Calu3 (cell line): ENCODE data around the gene NEK7. TPM values are rescaled to one million over a fixed set of nuclear protein-coding genes. Genes with fewer than 3 reads are reported as not detected.
A peak's percentile ranks its signal among the peaks of the same experiment; 100 is the strongest.

Experiments used
- BruUV-seq: library from RNA; stranded (reverse); fragments of 400-500 nt; replicated peaks from 2 replicates; lab custom pipeline; 2021; lab: Mats Ljungman, UMichigan
- CTCF ChIA-PET: fragments of 300-600 bp; sonication (Branson Sonifier 250); formaldehyde crosslinking; loops from one replicate; lab custom pipeline; 2022; ENCODE audit warnings: antibody characterized with exemption; lab: Charles Lee
- DNase-seq: peaks from one replicate; pipeline ENCODE4 v3.0.0; 2022
- H3K27ac Mint-ChIP-seq: one replicate; pipeline ENCODE4 v1.8.0; 2022; ENCODE audit warnings: mixed read lengths; ENCODE audit not compliant: unreplicated experiment
- H3K27me3 Mint-ChIP-seq: one replicate; pipeline ENCODE4 v1.8.0; 2022; ENCODE audit warnings: mixed read lengths; ENCODE audit not compliant: unreplicated experiment
- H3K36me3 Mint-ChIP-seq: one replicate; pipeline ENCODE4 v1.8.0; 2022; ENCODE audit warnings: mild to moderate bottlenecking, moderate library complexity, mixed read lengths; ENCODE audit not compliant: insufficient read depth, unreplicated experiment
- H3K4me1 Mint-ChIP-seq: one replicate; pipeline ENCODE4 v1.8.0; 2022; ENCODE audit warnings: mild to moderate bottlenecking, low read depth, mixed read lengths; ENCODE audit not compliant: unreplicated experiment
- H3K4me3 Mint-ChIP-seq: one replicate; pipeline ENCODE4 v1.8.0; 2022; ENCODE audit warnings: mild to moderate bottlenecking, low read depth, moderate library complexity, mixed read lengths; ENCODE audit not compliant: unreplicated experiment
- H3K9me3 Mint-ChIP-seq: one replicate; pipeline ENCODE4 v1.8.0; 2022; ENCODE audit warnings: low read depth, mixed read lengths; ENCODE audit not compliant: unreplicated experiment
- intact Hi-C: fragments of 100-400 bp; cut with micrococcal nuclease; formaldehyde crosslinking; loops from one replicate; pipeline ENCODE4 v1.10.0; 2022; ENCODE audit not compliant: unreplicated experiment
- total RNA-seq: library from RNA; stranded (reverse); gene quantifications from 2 replicates; pipeline ENCODE4 v1.2.3, GENCODE V29; 2022
- TF ChIP-seq, protein P1 (sequence below): fragments of 200-600 bp; IDR thresholded peaks from one replicate; pipeline ENCODE4 v1.8.0; 2022; ENCODE audit warnings: antibody characterized with exemption; ENCODE audit not compliant: unreplicated experiment

NEK7 gene
- total RNA-seq, 1 experiment from 2014 or later = 145 TPM

DNA sequence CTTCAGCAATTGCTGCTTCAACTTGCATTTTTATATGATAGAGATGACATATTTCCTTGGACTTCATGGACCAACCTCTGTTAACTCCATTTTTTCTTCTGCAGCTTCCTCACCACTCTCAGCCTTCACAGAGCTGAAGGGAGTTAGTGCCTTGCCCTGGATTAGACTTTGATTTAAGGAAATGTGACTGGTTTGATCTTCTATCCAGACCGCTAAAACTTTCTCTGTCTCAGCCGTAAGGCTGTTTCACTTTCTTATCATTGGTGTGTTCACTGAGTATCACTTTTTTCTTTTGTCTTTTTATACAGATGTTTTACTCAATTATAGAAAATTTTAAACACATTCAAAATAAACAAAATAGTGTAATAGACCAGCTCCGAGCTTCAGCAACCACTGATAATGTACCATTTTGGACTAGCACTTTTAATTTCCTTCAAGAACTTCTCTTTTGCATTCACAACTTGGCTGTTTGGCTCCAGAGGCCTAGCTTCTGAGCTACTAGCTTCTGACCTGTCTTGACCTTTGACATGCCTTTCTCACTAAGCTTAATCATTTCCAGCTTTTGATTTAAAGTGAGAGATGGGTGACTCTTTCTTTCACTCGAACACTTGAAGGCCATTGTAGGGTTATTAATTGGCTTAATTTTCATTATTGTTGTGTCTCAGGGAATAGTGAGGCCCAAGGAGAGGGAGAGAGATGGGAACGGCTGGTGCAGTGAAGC lies 9.3 kb downstream of the NEK7 start:
- no peaks in the 10 kb centered on the region for H3K9me3 Mint-ChIP-seq
- DNase-seq = no peak
- TF ChIP-seq, protein P1, sequence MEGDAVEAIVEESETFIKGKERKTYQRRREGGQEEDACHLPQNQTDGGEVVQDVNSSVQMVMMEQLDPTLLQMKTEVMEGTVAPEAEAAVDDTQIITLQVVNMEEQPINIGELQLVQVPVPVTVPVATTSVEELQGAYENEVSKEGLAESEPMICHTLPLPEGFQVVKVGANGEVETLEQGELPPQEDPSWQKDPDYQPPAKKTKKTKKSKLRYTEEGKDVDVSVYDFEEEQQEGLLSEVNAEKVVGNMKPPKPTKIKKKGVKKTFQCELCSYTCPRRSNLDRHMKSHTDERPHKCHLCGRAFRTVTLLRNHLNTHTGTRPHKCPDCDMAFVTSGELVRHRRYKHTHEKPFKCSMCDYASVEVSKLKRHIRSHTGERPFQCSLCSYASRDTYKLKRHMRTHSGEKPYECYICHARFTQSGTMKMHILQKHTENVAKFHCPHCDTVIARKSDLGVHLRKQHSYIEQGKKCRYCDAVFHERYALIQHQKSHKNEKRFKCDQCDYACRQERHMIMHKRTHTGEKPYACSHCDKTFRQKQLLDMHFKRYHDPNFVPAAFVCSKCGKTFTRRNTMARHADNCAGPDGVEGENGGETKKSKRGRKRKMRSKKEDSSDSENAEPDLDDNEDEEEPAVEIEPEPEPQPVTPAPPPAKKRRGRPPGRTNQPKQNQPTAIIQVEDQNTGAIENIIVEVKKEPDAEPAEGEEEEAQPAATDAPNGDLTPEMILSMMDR = no peak
- peaks cover 10% of the 10 kb centered on the region for H3K36me3 Mint-ChIP-seq
- no peaks in the 10 kb centered on the region for H3K27me3 Mint-ChIP-seq
- intact Hi-C loops = no loop called here
- CTCF ChIA-PET = interaction anchor here (0.7 to 1.5 kb wide), 4 partner anchors 11 to 279 kb away, joined by 3 to 5 read pairs (median 3); no protein-coding TSS in a partner anchor
- H3K4me3 Mint-ChIP-seq = peak overlapping the region; percentile 57
- BruUV-seq = no TSS peak
- peaks cover 79% of the 10 kb centered on the region for H3K4me1 Mint-ChIP-seq
- peak overlapping the region; percentile 31 for H3K27ac Mint-ChIP-seq

DNA sequence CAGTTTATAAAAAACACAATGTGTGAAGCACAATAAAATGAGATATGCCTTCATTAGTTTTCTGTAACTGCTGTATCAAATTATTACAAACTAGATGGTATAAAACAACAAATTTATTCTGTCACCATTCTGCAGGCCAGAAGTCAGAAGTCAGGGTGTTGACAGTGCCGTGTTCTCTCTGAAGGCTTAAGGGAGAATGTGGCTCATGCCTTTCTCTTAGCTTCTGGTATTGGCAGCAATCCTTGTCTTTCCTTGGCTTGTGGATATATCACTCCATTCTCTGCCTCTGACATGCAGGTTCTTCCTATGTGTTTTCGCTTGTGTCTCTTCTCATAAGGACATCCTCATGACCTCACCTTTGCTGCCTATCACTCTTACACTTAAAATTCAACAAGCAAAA lies 10.1 kb downstream of the NEK7 start:
- intact Hi-C loops = no loop called here
- BruUV-seq = no TSS peak
- DNase-seq = no peak
- CTCF ChIA-PET = interaction anchor here (0.9 to 1.5 kb wide), 3 partner anchors 12 to 278 kb away, joined by 3 read pairs; no protein-coding TSS in a partner anchor
- Mint-ChIP-seq H3K4me3 (peak overlapping the region; percentile 25), H3K27ac (peak overlapping the region; percentile 14), H3K4me1 (peaks cover 77% of the 10 kb centered on the region), H3K9me3 (no peaks in the 10 kb centered on the region), H3K27me3 (no peaks in the 10 kb centered on the region), H3K36me3 (peaks cover 9% of the 10 kb centered on the region)
- TF ChIP-seq, protein P1 = no peak

- BruUV-seq = no TSS peak
- TF ChIP-seq, protein P1 = no peak
- H3K36me3 Mint-ChIP-seq = peaks cover 13% of the 10 kb centered on the region
- CTCF ChIA-PET = interaction anchor here (0.9 to 1.2 kb wide), 2 partner anchors 12 to 172 kb away, joined by 3 read pairs; no protein-coding TSS in a partner anchor
- H3K9me3 Mint-ChIP-seq = no peaks in the 10 kb centered on the region
- intact Hi-C loops = no loop called here
- peak overlapping the region; percentile 25 for H3K4me3 Mint-ChIP-seq
- DNase-seq = no peak
- peaks cover 77% of the 10 kb centered on the region for H3K4me1 Mint-ChIP-seq
- H3K27me3 Mint-ChIP-seq = no peaks in the 10 kb centered on the region
- peak overlapping the region; percentile 14 for H3K27ac Mint-ChIP-seq
These were observed 10.7 kb downstream of the NEK7 start for GRCh38 chr1:198167436-198167934.

DNA sequence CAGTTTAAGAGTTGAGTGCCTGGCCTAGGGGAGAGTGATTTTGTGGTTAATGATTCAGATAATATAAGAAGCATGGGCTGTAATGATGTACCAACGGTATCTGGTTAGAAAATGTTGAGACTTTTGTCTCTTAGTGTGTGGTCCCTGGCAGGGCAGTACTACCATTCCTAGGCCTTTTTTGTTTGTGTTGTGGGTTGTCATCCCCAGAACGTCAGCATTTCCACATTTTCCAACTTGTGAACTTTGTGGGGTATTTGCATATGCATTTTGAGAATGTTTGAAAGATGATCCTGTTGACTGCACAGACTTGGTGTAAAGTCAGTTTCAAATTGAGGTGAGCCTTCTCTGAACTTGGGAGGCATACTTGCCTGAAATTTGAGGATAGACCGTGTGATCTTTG lies 11.4 kb downstream of the NEK7 start:
- peak overlapping the region; percentile 25 for H3K4me3 Mint-ChIP-seq
- intact Hi-C loops = no loop called here
- H3K27me3 Mint-ChIP-seq = no peaks in the 10 kb centered on the region
- TF ChIP-seq, protein P1 = no peak
- H3K4me1 Mint-ChIP-seq = peaks cover 79% of the 10 kb centered on the region
- BruUV-seq = no TSS peak
- CTCF ChIA-PET = interaction anchor here (1.2 kb wide), 1 partner anchor 173 kb away, joined by 3 read pairs; no protein-coding TSS in a partner anchor
- DNase-seq = no peak
- no peaks in the 10 kb centered on the region for H3K9me3 Mint-ChIP-seq
- peaks cover 13% of the 10 kb centered on the region for H3K36me3 Mint-ChIP-seq
- peak overlapping the region; percentile 14 for H3K27ac Mint-ChIP-seq
